A673 (cell line): ENCODE data around the gene TAS2R31. TPM values are rescaled to one million over a fixed set of nuclear protein-coding genes. Genes with fewer than 3 reads are reported as not detected.

Experiments
- BruUV-seq: library from RNA; stranded (reverse); fragments of 400-500 nt; replicated peaks from 2 replicates; lab custom pipeline; 2021; lab: Mats Ljungman, UMichigan
- CTCF ChIA-PET: fragments of 300-600 bp; sonication (Branson Sonifier 250); formaldehyde crosslinking; loops from one replicate; lab custom pipeline; 2022; ENCODE audit warnings: antibody characterized with exemption; lab: Charles Lee
- POLR2A ChIA-PET: fragments of 300-600 bp; sonication (Branson Sonifier 250); formaldehyde crosslinking; loops from one replicate; lab custom pipeline; 2022; ENCODE audit warnings: antibody characterized with exemption; ENCODE audit not compliant: low non-redundant PET; lab: Charles Lee
- DNase-seq: peaks from one replicate; pipeline ENCODE4 v3.0.0-alpha.2; 2015; ENCODE audit warnings: low spot score
- H3K27ac ChIP-seq: fragments of 200-600 bp; sonication (generic); 2 replicates; pipeline ENCODE4 v1.5.1; 2016; ENCODE audit warnings: mixed run types, low read depth, mild to moderate bottlenecking, mixed read lengths, antibody characterized with exemption, low read length; ENCODE audit not compliant: poor library complexity, severe bottlenecking
- H3K27me3 ChIP-seq: fragments of 200-600 bp; sonication (generic); replicated peaks from 2 replicates; pipeline ENCODE4 v1.6.1; 2017; ENCODE audit warnings: mixed run types, low read depth, mild to moderate bottlenecking, mixed read lengths, antibody characterized with exemption, low read length; ENCODE audit not compliant: insufficient read depth, poor library complexity
- H3K36me3 ChIP-seq: fragments of 200-600 bp; sonication (generic); 2 replicates; pipeline ENCODE4 v1.6.1; 2016; ENCODE audit warnings: mixed run types, mild to moderate bottlenecking, mixed read lengths, antibody characterized with exemption, low read length; ENCODE audit not compliant: insufficient read depth, poor library complexity, severe bottlenecking
- H3K4me1 ChIP-seq: fragments of 200-600 bp; sonication (generic); 2 replicates; pipeline ENCODE4 v1.6.1; 2017; ENCODE audit warnings: mixed run types, mild to moderate bottlenecking, mixed read lengths, antibody characterized with exemption, low read length; ENCODE audit not compliant: insufficient read depth, poor library complexity, severe bottlenecking
- H3K4me3 ChIP-seq: fragments of 200-600 bp; sonication (generic); 2 replicates; pipeline ENCODE4 v1.5.1; 2016; ENCODE audit warnings: low read depth, mixed run types, mild to moderate bottlenecking, mixed read lengths, low read length; ENCODE audit not compliant: poor library complexity, severe bottlenecking
- H3K9me3 ChIP-seq: fragments of 200-600 bp; sonication (generic); 2 replicates; pipeline ENCODE4 v1.6.1; 2016; ENCODE audit warnings: mixed run types, low read depth, mild to moderate bottlenecking, mixed read lengths, antibody characterized with exemption, low read length; ENCODE audit not compliant: poor library complexity, severe bottlenecking
- EZH2 ChIP-seq: fragments of 200-600 bp; sonication (generic); IDR thresholded peaks from 2 replicates; pipeline ENCODE4 v1.6.1; 2017; ENCODE audit warnings: borderline replicate concordance, low read depth, mild to moderate bottlenecking, mixed read lengths, antibody characterized with exemption, low read length; ENCODE audit not compliant: poor library complexity, severe bottlenecking
- intact Hi-C: fragments of 100-400 bp; cut with micrococcal nuclease; formaldehyde crosslinking; loops from one replicate; pipeline ENCODE4 v1.10.0; 2022; ENCODE audit not compliant: unreplicated experiment
- total RNA-seq: library from RNA; stranded (reverse); gene quantifications from 2 replicates; pipeline ENCODE4 v1.2.3, GENCODE V29; 2021
- TF ChIP-seq, protein P1 (sequence below): fragments of 300-800, 200-600 bp; sonication (generic); conservative IDR thresholded peaks from 2 replicates; pipeline ENCODE4 v1.5.1; 2017; ENCODE audit warnings: low read depth, mild to moderate bottlenecking, antibody characterized with exemption, low read length, moderate library complexity, mixed read lengths

The TAS2R31 gene
- total RNA-seq, 1 experiment from 2014 or later: 5.2 TPM

DNA sequence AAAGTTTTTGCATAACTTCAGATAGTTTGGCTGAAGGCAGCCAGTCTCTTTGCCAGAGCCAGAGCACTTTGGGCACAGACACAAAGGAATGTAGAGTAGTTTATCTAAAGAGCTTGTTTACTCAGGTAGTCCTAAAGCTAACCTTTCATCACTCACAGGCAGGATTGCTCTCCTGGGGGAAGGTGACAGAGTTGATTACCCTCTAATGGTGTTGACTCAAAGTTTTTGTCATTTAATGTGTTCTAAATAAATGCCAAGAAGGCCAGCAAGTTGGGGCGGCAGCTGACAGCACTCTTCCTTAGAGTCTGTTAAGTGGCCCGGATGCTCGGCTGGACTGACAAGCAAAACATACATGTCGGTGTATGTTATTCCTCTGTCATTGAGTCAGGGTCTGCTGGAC is 40.2 kb upstream of the TAS2R31 start:
- Histone ChIP-seq H3K4me3 (no peak overlapping the region), H3K36me3 (no peaks in the 10 kb centered on the region), H3K9me3 (no peaks in the 10 kb centered on the region), H3K27ac (no peak overlapping the region), H3K27me3 (no peaks in the 10 kb centered on the region), H3K4me1 (no peaks in the 10 kb centered on the region)
- BruUV-seq: no TSS peak
- ChIA-PET CTCF (no interaction called here), POLR2A (interaction anchor here (0.6 kb wide), 1 partner anchor 30 kb away, joined by 5 read pairs; no protein-coding TSS in a partner anchor)
- intact Hi-C loops: no loop called here
- TF ChIP-seq, protein P1, sequence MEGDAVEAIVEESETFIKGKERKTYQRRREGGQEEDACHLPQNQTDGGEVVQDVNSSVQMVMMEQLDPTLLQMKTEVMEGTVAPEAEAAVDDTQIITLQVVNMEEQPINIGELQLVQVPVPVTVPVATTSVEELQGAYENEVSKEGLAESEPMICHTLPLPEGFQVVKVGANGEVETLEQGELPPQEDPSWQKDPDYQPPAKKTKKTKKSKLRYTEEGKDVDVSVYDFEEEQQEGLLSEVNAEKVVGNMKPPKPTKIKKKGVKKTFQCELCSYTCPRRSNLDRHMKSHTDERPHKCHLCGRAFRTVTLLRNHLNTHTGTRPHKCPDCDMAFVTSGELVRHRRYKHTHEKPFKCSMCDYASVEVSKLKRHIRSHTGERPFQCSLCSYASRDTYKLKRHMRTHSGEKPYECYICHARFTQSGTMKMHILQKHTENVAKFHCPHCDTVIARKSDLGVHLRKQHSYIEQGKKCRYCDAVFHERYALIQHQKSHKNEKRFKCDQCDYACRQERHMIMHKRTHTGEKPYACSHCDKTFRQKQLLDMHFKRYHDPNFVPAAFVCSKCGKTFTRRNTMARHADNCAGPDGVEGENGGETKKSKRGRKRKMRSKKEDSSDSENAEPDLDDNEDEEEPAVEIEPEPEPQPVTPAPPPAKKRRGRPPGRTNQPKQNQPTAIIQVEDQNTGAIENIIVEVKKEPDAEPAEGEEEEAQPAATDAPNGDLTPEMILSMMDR: no peak
- TF ChIP-seq EZH2: no peak
- DNase-seq: no peak

DNA sequence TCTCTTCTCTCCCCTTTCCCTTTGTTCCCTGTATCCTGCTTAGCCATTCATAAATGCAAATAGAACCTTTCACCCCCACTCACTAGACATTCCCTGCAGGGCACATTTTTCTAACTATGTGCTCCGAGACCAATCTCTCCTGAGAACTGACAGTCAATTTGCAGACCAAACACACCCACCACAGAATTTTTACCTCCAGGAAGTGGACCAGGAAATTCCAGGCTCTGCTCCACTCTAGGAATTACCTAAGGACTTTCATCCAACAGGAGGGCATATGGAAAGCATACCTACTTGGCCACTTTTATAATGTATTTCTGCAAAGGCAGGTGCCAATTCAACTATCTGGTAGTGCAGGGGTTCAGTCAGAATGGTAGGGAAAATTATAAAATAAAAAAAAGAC is 39.8 kb upstream of the TAS2R31 start:
- ChIA-PET CTCF (no interaction called here), POLR2A (no interaction called here)
- no peak for DNase-seq
- TF ChIP-seq EZH2: no peak
- TF ChIP-seq, protein P1: no peak
- Histone ChIP-seq H3K4me1 (no peaks in the 10 kb centered on the region), H3K27ac (no peak overlapping the region), H3K9me3 (no peaks in the 10 kb centered on the region), H3K36me3 (no peaks in the 10 kb centered on the region), H3K4me3 (no peak overlapping the region), H3K27me3 (no peaks in the 10 kb centered on the region)
- intact Hi-C loops: no loop called here
- no TSS peak for BruUV-seq

DNA sequence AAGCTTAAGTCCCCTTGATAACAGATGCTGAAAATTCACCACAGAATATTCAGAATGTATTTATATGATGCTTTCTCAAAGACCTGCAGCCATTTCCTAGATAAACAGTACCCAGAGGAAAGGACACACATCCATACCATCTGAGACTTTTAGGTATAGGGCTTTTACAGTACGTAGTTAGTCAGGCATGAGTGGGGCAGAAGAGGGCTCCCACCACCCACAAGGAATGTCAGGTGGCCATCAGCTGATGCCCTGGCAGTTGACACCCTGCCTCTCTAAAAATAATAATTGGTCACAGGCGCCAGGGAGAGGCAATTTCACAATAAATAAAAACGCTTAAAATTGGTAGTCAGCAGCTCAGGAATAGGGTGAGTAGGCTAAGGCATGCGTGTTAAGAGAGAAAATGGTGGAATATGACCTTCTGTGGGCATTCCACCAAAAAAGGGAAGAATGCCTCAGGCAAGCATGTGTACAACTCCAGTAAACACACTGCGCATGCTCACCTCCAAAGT is 38.7 kb upstream of the TAS2R31 start:
- H3K27ac ChIP-seq: no peak overlapping the region
- no peaks in the 10 kb centered on the region for H3K4me1 ChIP-seq
- TF ChIP-seq, protein P1: no peak
- TF ChIP-seq EZH2: no peak
- no peaks in the 10 kb centered on the region for H3K36me3 ChIP-seq
- ChIA-PET CTCF (no interaction called here), POLR2A (no interaction called here)
- intact Hi-C loops: loop anchor here (2.0 kb wide), 1 partner anchor 31 kb away; no protein-coding TSS in a partner anchor
- H3K4me3 ChIP-seq: no peak overlapping the region
- H3K27me3 ChIP-seq: no peaks in the 10 kb centered on the region
- no TSS peak for BruUV-seq
- no peaks in the 10 kb centered on the region for H3K9me3 ChIP-seq
- no peak for DNase-seq
